Measurements from ENCODE around the gene FASN. TPM values are rescaled to one million over a fixed set of nuclear protein-coding genes. Genes with fewer than 3 reads are reported as not detected.

The FASN gene
- total RNA-seq, 2 donors from 2014 or later: 168 to 198 TPM

DNA sequence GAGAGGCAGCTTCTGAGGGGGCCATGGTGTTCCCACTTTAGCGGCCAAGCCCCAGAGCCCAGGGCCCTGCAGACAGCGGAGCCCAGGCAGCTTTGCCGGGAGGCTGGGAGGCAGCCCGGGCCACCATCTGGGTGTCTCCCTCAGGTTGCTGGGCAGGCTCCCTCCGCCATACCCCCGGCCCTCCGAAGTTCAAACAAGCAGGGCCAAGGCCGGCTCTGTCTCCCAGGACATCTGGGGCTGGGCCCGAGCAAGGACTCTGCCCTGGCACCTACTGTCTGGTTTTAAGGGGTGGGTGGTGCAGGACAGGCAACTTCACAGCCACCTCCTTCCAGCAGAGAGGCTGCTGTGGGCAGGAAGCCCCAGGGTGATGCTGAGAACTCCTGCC lies 35.1 kb downstream of the FASN start:
- intact Hi-C loops (cut with DNase I): no loop called here
- H3K27ac ChIP-seq: no peak overlapping the region
- H3K9me3 ChIP-seq: no peaks in the 10 kb centered on the region
- no peak overlapping the region for H3K4me3 ChIP-seq
- peaks cover 19% of the 10 kb centered on the region for H3K36me3 ChIP-seq
- TF ChIP-seq, protein P1, sequence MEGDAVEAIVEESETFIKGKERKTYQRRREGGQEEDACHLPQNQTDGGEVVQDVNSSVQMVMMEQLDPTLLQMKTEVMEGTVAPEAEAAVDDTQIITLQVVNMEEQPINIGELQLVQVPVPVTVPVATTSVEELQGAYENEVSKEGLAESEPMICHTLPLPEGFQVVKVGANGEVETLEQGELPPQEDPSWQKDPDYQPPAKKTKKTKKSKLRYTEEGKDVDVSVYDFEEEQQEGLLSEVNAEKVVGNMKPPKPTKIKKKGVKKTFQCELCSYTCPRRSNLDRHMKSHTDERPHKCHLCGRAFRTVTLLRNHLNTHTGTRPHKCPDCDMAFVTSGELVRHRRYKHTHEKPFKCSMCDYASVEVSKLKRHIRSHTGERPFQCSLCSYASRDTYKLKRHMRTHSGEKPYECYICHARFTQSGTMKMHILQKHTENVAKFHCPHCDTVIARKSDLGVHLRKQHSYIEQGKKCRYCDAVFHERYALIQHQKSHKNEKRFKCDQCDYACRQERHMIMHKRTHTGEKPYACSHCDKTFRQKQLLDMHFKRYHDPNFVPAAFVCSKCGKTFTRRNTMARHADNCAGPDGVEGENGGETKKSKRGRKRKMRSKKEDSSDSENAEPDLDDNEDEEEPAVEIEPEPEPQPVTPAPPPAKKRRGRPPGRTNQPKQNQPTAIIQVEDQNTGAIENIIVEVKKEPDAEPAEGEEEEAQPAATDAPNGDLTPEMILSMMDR (IDR thresholded peaks at IDR 0.05): no peak
- peaks cover 8% of the 10 kb centered on the region for H3K4me1 ChIP-seq
- no peak for DNase-seq
- H3K9ac ChIP-seq (ENCODE audit: low read depth in 2 of 2, low read length in 2 of 2): no peak overlapping the region
- H3K27me3 ChIP-seq: no peaks in the 10 kb centered on the region

DNA sequence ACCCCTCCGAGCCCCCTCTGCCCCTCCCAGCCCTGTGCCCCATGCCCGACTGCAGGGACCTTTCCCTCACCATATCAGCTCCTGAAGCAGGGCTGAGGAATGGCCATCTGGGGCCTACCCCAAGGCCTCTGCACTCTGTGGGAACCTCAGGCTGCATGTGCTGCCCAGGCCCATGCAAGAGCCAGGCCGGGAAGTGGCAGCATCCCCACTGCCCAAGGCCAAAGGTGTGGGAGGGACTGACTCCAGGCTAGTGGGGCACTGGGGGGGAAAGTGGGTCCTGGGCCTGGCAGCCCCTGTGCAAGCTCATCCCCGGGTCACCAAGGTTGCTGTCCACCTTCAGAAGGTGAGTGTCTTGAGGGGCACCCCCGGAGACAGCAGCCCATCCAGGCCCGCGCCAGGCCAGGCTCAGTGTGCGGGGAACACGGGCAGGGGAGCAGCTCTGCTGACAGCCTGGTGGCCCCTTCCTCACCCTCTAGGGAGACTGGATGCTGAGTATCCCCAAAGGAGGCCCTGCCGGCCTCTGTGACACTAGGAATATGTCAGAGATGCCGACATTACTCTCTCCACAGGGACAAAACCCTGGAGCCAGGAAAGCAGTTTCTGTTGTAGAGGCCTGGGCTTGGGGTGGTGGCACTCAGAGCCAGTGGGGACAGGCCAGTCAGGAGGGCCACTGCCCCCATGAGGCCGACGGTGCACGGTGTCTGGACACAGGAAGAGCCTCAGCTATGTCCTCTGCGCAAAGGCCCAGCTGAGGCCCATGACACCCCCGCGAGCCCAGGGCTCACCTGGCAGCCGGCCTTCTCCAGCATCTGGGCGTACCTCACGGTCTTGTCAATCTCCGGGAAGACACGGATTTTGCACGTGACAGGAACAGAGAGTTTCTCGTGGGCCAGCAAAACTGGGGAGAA lies 35.7 kb downstream of the FASN start:
- Histone ChIP-seq H3K36me3 (peaks cover 19% of the 10 kb centered on the region), H3K4me1 (peaks cover 8% of the 10 kb centered on the region), H3K4me3 (no peak overlapping the region), H3K9ac (ENCODE audit: low read depth in 2 of 2, low read length in 2 of 2) (no peak overlapping the region), H3K27me3 (no peaks in the 10 kb centered on the region), H3K9me3 (no peaks in the 10 kb centered on the region), H3K27ac (no peak overlapping the region)
- TF ChIP-seq, protein P1 (IDR thresholded peaks at IDR 0.05): no peak
- intact Hi-C loops (cut with DNase I): no loop called here
- no peak for DNase-seq

DNA sequence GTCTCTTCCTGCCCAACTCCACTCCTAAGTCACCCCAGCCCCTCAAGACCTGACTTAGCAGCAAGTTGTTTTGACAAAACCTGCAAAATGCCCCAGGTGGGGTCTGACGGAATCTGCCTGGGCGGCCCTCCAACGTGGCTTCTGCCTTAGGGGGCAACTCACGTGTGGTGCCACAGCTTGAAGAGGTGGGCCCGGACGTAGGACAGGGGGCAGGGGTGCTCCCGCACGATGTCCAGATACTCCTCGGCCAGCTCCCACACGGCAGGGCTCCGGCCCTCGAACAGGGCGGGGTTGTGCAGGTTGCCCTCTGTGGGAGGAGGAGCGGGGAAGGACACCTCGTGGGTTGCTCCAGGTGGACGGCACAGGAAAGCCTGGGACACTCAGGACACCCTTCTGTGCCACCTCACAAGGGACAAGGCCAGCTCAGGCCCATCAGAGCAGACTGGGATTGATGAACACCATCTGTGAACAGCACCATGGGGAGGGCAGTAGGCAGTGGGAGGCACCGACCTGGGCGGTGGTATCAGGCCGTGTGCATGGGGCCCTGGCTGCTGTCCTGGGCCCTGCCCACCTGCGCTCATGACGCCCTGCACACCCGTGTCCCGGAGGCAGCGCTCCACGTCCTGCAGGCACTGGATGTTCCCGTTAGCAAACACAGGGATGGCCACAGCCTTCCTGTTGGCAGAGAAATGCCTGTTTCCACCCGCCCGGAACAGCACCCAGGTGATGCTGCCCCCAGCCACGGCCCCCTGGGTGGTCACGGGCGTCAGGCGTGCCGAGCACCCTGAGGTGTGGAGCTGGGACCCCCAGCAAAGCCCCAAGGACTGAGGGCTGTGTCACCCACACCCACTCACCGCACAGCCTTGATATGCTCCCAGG lies 36.8 kb downstream of the FASN start:
- no peak overlapping the region for H3K27ac ChIP-seq
- intact Hi-C loops (cut with DNase I): no loop called here
- H3K9me3 ChIP-seq: no peaks in the 10 kb centered on the region
- H3K4me1 ChIP-seq: peaks cover 8% of the 10 kb centered on the region
- no peak for DNase-seq
- H3K27me3 ChIP-seq: no peaks in the 10 kb centered on the region
- no peak overlapping the region for H3K9ac ChIP-seq (ENCODE audit: low read depth in 2 of 2, low read length in 2 of 2)
- H3K36me3 ChIP-seq: peaks cover 19% of the 10 kb centered on the region
- H3K4me3 ChIP-seq: no peak overlapping the region
- TF ChIP-seq, protein P1 (IDR thresholded peaks at IDR 0.05): no peak

DNA sequence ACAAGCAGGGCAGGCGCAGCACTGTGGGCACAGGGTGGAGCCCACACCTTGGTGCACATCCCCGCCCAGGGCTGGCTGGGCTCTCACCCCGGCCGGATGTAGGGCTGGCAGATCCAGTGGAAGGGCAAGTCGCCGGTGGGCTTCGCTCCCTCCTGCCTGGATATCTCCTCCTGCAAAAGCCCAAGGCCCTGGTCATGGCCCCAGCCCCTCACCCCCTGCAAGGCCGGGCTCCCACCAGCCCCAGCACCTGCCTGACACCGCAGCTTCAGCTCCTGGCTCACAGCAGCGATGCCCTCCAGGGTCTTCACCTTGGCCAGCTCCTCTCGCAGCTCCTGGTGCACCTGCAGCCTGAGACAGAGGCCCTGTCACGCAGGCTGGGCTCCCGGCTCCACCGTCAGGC lies 37.4 kb downstream of the FASN start:
- no peak overlapping the region for H3K4me3 ChIP-seq
- no peak overlapping the region for H3K9ac ChIP-seq (ENCODE audit: low read depth in 2 of 2, low read length in 2 of 2)
- TF ChIP-seq, protein P1 (IDR thresholded peaks at IDR 0.05): no peak
- no peak for DNase-seq
- peaks cover 8% of the 10 kb centered on the region for H3K4me1 ChIP-seq
- H3K9me3 ChIP-seq: no peaks in the 10 kb centered on the region
- no peak overlapping the region for H3K27ac ChIP-seq
- intact Hi-C loops (cut with DNase I): no loop called here
- H3K36me3 ChIP-seq: peaks cover 19% of the 10 kb centered on the region
- H3K27me3 ChIP-seq: no peaks in the 10 kb centered on the region

DNA sequence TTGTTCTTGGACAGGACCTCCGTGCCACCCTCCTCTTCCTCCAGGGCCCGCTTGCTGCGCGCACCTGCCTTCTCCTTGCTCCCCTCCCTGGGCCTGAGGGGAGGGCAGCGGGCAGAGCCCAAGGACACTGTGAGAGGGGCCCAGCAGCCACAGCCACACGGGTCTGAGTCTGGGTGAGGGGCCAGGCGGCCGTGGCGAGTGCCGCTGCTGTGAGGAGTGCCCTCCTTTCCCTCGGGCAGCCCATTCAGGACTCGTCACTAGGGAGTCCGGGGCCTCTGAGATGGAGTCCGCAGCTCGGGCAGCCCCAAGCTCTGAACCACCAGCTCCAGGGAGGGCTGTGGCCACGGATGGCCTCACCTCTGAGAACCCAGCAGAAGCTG lies 38.0 kb downstream of the FASN start:
- no peak overlapping the region for H3K9ac ChIP-seq (ENCODE audit: low read depth in 2 of 2, low read length in 2 of 2)
- intact Hi-C loops (cut with DNase I): no loop called here
- no peak overlapping the region for H3K4me3 ChIP-seq
- peaks cover 8% of the 10 kb centered on the region for H3K4me1 ChIP-seq
- TF ChIP-seq, protein P1 (IDR thresholded peaks at IDR 0.05): no peak
- no peaks in the 10 kb centered on the region for H3K9me3 ChIP-seq
- no peak for DNase-seq
- peaks cover 19% of the 10 kb centered on the region for H3K36me3 ChIP-seq
- H3K27ac ChIP-seq: no peak overlapping the region
- H3K27me3 ChIP-seq: no peaks in the 10 kb centered on the region
